OCI-LY7 (cell line): ENCODE results near the gene MSL3B.

ENCODE experiments used
- BruUV-seq: library from RNA; stranded (reverse); fragments of 400-500 nt; replicated peaks from 2 replicates; lab custom pipeline; 2021; lab: Mats Ljungman, UMichigan
- CTCF ChIA-PET: fragments of 300-600 bp; sonication (Branson Sonifier 250); formaldehyde crosslinking; loops from one replicate; lab custom pipeline; 2022; ENCODE audit warnings: antibody characterized with exemption; ENCODE audit not compliant: unreplicated experiment; lab: Charles Lee
- POLR2A ChIA-PET: fragments of 300-600 bp; sonication (Branson Sonifier 250); formaldehyde crosslinking; loops from one replicate; lab custom pipeline; 2022; ENCODE audit warnings: antibody characterized with exemption; lab: Charles Lee
- DNase-seq: peaks from one replicate; pipeline ENCODE4 v3.0.0-alpha.2; 2015; ENCODE audit warnings: low spot score
- H2AFZ ChIP-seq: fragments of 200-600 bp; sonication (generic), shearing (Covaris generic); 2 replicates; pipeline ENCODE4 v1.6.1; 2014; ENCODE audit warnings: mild to moderate bottlenecking, antibody characterized with exemption, low read length, moderate library complexity
- H3K27ac ChIP-seq: fragments of 200-600 bp; sonication (generic); 2 replicates; pipeline ENCODE4 v1.5.1; 2014; ENCODE audit warnings: mixed run types, low read depth, mild to moderate bottlenecking, moderate library complexity, low read length, inconsistent platforms; ENCODE audit not compliant: poor library complexity, severe bottlenecking
- H3K36me3 ChIP-seq: fragments of 200-600 bp; sonication (generic); 2 replicates; pipeline ENCODE4 v1.6.1; 2014; ENCODE audit warnings: mild to moderate bottlenecking, antibody characterized with exemption, low read length, moderate library complexity, mixed read lengths; ENCODE audit not compliant: insufficient read depth
- H3K4me1 ChIP-seq: fragments of 200-600 bp; sonication (generic); 2 replicates; pipeline ENCODE4 v1.5.1; 2014; ENCODE audit warnings: mild to moderate bottlenecking, low read length; ENCODE audit not compliant: insufficient read depth, poor library complexity, severe bottlenecking
- H3K4me2 ChIP-seq: fragments of 200-600 bp; sonication (generic); 2 replicates; pipeline ENCODE4 v1.6.1; 2014; ENCODE audit warnings: mild to moderate bottlenecking, low read length
- H3K4me3 ChIP-seq: fragments of 200-600 bp; sonication (generic); 2 replicates; pipeline ENCODE4 v1.5.1; 2014; ENCODE audit warnings: mild to moderate bottlenecking, low read depth, low read length; ENCODE audit not compliant: poor library complexity, severe bottlenecking
- H3K79me2 ChIP-seq: fragments of 200-600 bp; sonication (generic); 2 replicates; pipeline ENCODE4 v1.6.1; 2016; ENCODE audit warnings: low read depth, mild to moderate bottlenecking, low read length, moderate library complexity, mixed read lengths; ENCODE audit not compliant: insufficient read depth
- H3K9me2 ChIP-seq: fragments of 200-600 bp; sonication (generic); 2 replicates; pipeline ENCODE4 v1.6.1; 2016; ENCODE audit warnings: mild to moderate bottlenecking, low read length, mixed read lengths; ENCODE audit not compliant: insufficient read depth
- H3K9me3 ChIP-seq: fragments of 200-600 bp; sonication (generic); 2 replicates; pipeline ENCODE4 v1.6.1; 2014; ENCODE audit warnings: mild to moderate bottlenecking, mixed run types, low read length, mixed read lengths
- H4K20me1 ChIP-seq: fragments of 200-600 bp; sonication (generic); 2 replicates; pipeline ENCODE4 v1.6.1; 2014; ENCODE audit warnings: mild to moderate bottlenecking, antibody characterized with exemption, low read length, moderate library complexity, mixed read lengths; ENCODE audit not compliant: insufficient read depth
- CTCF ChIP-seq: fragments of 200-600 bp; sonication (generic); conservative IDR thresholded peaks from 2 replicates; pipeline ENCODE4 v1.5.1; 2014; ENCODE audit warnings: mild to moderate bottlenecking, antibody characterized with exemption, low read length, moderate library complexity, mixed read lengths
- EZH2phosphoT487 ChIP-seq: fragments of 200-600 bp; sonication (generic); IDR thresholded peaks from 2 replicates; pipeline ENCODE4 v1.6.1; 2018; ENCODE audit warnings: low read depth, borderline replicate concordance, mild to moderate bottlenecking, mixed run types, antibody characterized with exemption, low read length, moderate library complexity, mixed read lengths
- intact Hi-C: fragments of 100-400 bp; cut with micrococcal nuclease; formaldehyde crosslinking; loops from one replicate; pipeline ENCODE4 v1.10.0; 2022; ENCODE audit not compliant: unreplicated experiment

The MSL3B gene

GRCh38 chr2:233835230-233836186 is 32.7 kb downstream of the MSL3B start:
- Histone ChIP-seq H2AFZ (no peak overlapping the region), H3K79me2 (peaks cover 45% of the 10 kb centered on the region)
- CTCF ChIA-PET, result no interaction called here

GRCh38 chr2:233833345-233833744 is 34.8 kb downstream of the MSL3B start:
- H3K4me2 ChIP-seq, result no peak overlapping the region
- TF ChIP-seq CTCF (no peak), EZH2phosphoT487 (no peak)
- intact Hi-C loops, result loop anchor here (5.0 to 10.0 kb wide), 2 partner anchors 121 to 349 kb away; partner anchors contain the start of gene UGT1A5
- CTCF ChIA-PET, result no interaction called here
- peaks cover 23% of the 10 kb centered on the region for H3K79me2 ChIP-seq
- no peak overlapping the region for H3K4me3 ChIP-seq
- peaks cover 11% of the 10 kb centered on the region for H3K4me1 ChIP-seq
- DNase-seq, result no peak
- POLR2A ChIA-PET, result no interaction called here
- no peaks in the 10 kb centered on the region for H3K9me2 ChIP-seq
- H3K36me3 ChIP-seq, result peaks cover 53% of the 10 kb centered on the region
- no peak overlapping the region for H3K27ac ChIP-seq
- no TSS peak for BruUV-seq
- H2AFZ ChIP-seq, result no peak overlapping the region
- H4K20me1 ChIP-seq, result peaks cover 11% of the 10 kb centered on the region
- no peaks in the 10 kb centered on the region for H3K9me3 ChIP-seq

More at GRCh38 chr2:233835230-233836186, 32.7 kb downstream of the MSL3B start:
- peaks cover 75% of the 10 kb centered on the region for H3K36me3 ChIP-seq
- TF ChIP-seq CTCF (no peak), EZH2phosphoT487 (no peak)
- no peak overlapping the region for H3K4me2 ChIP-seq
- DNase-seq, result no peak
- H3K9me3 ChIP-seq, result no peaks in the 10 kb centered on the region
- no peak overlapping the region for H3K4me3 ChIP-seq
- H3K4me1 ChIP-seq, result peaks cover 18% of the 10 kb centered on the region
- POLR2A ChIA-PET, result no interaction called here
- H4K20me1 ChIP-seq, result peaks cover 26% of the 10 kb centered on the region
- intact Hi-C loops, result loop anchor here (10.0 kb wide), 1 partner anchor 351 kb away; no protein-coding TSS in a partner anchor
- no TSS peak for BruUV-seq
- H3K27ac ChIP-seq, result no peak overlapping the region
- H3K9me2 ChIP-seq, result no peaks in the 10 kb centered on the region

GRCh38 chr2:233832869-233833311 is 35.3 kb downstream of the MSL3B start:
- intact Hi-C loops, result loop anchor here (5.0 to 10.0 kb wide), 2 partner anchors 121 to 348 kb away; partner anchors contain the start of gene UGT1A5
- ChIA-PET CTCF (no interaction called here), POLR2A (no interaction called here)
- Histone ChIP-seq H3K9me3 (no peaks in the 10 kb centered on the region), H3K79me2 (peaks cover 18% of the 10 kb centered on the region), H4K20me1 (peaks cover 6% of the 10 kb centered on the region), H3K27ac (no peak overlapping the region), H3K4me3 (no peak overlapping the region), H3K9me2 (no peaks in the 10 kb centered on the region), H3K4me1 (peaks cover 10% of the 10 kb centered on the region), H3K4me2 (no peak overlapping the region), H3K36me3 (peaks cover 49% of the 10 kb centered on the region), H2AFZ (no peak overlapping the region)
- peak; percentile 38 for DNase-seq
- no TSS peak for BruUV-seq
- no peak for TF ChIP-seq EZH2phosphoT487
- peak; percentile 60 for TF ChIP-seq CTCF
